Calu3 (cell line): ENCODE measurements around the gene ATP6V1B1. TPM values are rescaled to one million over a fixed set of nuclear protein-coding genes. Genes with fewer than 3 reads are reported as not detected.

Source experiments
- BruUV-seq: library from RNA; stranded (reverse); fragments of 400-500 nt; replicated peaks from 2 replicates; lab custom pipeline; 2021; lab: Mats Ljungman, UMichigan
- CTCF ChIA-PET: fragments of 300-600 bp; sonication (Branson Sonifier 250); formaldehyde crosslinking; loops from one replicate; lab custom pipeline; 2022; ENCODE audit warnings: antibody characterized with exemption; lab: Charles Lee
- DNase-seq: peaks from one replicate; pipeline ENCODE4 v3.0.0; 2022
- H3K27ac Mint-ChIP-seq: one replicate; pipeline ENCODE4 v1.8.0; 2022; ENCODE audit warnings: mixed read lengths; ENCODE audit not compliant: unreplicated experiment
- H3K27me3 Mint-ChIP-seq: one replicate; pipeline ENCODE4 v1.8.0; 2022; ENCODE audit warnings: mixed read lengths; ENCODE audit not compliant: unreplicated experiment
- H3K36me3 Mint-ChIP-seq: one replicate; pipeline ENCODE4 v1.8.0; 2022; ENCODE audit warnings: mild to moderate bottlenecking, moderate library complexity, mixed read lengths; ENCODE audit not compliant: insufficient read depth, unreplicated experiment
- H3K4me1 Mint-ChIP-seq: one replicate; pipeline ENCODE4 v1.8.0; 2022; ENCODE audit warnings: mild to moderate bottlenecking, low read depth, mixed read lengths; ENCODE audit not compliant: unreplicated experiment
- H3K4me3 Mint-ChIP-seq: one replicate; pipeline ENCODE4 v1.8.0; 2022; ENCODE audit warnings: mild to moderate bottlenecking, low read depth, moderate library complexity, mixed read lengths; ENCODE audit not compliant: unreplicated experiment
- H3K9me3 Mint-ChIP-seq: one replicate; pipeline ENCODE4 v1.8.0; 2022; ENCODE audit warnings: low read depth, mixed read lengths; ENCODE audit not compliant: unreplicated experiment
- intact Hi-C: fragments of 100-400 bp; cut with micrococcal nuclease; formaldehyde crosslinking; loops from one replicate; pipeline ENCODE4 v1.10.0; 2022; ENCODE audit not compliant: unreplicated experiment
- total RNA-seq: library from RNA; stranded (reverse); gene quantifications from 2 replicates; pipeline ENCODE4 v1.2.3, GENCODE V29; 2022
- TF ChIP-seq, protein P1 (sequence below): fragments of 200-600 bp; IDR thresholded peaks from one replicate; pipeline ENCODE4 v1.8.0; 2022; ENCODE audit warnings: antibody characterized with exemption; ENCODE audit not compliant: unreplicated experiment

The ATP6V1B1 gene
- total RNA-seq, 1 experiment from 2014 or later, result not detected

DNA sequence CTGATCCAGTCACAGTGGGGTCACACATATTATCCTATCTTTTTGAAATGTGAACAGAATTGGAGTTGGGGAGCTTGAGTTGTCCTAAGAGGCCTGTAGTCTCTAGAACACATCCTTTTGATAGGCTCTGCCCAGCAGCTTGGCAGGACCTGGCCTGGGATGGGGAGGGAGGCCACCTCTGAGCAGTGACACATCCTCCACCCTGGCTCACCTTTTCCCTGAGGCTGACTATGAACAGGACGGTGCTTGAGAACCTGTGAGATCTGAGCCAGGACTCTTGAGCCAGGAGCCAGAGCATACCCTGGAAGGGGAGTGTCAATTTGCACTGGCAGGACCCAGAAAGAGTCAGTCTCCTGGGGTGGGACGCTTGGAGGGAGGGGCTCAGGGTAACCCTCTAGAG lies 17.7 kb upstream of the ATP6V1B1 start:
- BruUV-seq, result no TSS peak
- Mint-ChIP-seq H3K36me3 (no peaks in the 10 kb centered on the region), H3K4me3 (no peak overlapping the region), H3K27ac (no peak overlapping the region), H3K9me3 (no peaks in the 10 kb centered on the region), H3K27me3 (peaks cover 7% of the 10 kb centered on the region), H3K4me1 (no peaks in the 10 kb centered on the region)
- CTCF ChIA-PET, result interaction anchor here (1.6 kb wide), 1 partner anchor 46 kb away, joined by 4 read pairs; no protein-coding TSS in a partner anchor
- DNase-seq, result no peak
- intact Hi-C loops, result no loop called here
- TF ChIP-seq, protein P1, sequence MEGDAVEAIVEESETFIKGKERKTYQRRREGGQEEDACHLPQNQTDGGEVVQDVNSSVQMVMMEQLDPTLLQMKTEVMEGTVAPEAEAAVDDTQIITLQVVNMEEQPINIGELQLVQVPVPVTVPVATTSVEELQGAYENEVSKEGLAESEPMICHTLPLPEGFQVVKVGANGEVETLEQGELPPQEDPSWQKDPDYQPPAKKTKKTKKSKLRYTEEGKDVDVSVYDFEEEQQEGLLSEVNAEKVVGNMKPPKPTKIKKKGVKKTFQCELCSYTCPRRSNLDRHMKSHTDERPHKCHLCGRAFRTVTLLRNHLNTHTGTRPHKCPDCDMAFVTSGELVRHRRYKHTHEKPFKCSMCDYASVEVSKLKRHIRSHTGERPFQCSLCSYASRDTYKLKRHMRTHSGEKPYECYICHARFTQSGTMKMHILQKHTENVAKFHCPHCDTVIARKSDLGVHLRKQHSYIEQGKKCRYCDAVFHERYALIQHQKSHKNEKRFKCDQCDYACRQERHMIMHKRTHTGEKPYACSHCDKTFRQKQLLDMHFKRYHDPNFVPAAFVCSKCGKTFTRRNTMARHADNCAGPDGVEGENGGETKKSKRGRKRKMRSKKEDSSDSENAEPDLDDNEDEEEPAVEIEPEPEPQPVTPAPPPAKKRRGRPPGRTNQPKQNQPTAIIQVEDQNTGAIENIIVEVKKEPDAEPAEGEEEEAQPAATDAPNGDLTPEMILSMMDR, result no peak

DNA sequence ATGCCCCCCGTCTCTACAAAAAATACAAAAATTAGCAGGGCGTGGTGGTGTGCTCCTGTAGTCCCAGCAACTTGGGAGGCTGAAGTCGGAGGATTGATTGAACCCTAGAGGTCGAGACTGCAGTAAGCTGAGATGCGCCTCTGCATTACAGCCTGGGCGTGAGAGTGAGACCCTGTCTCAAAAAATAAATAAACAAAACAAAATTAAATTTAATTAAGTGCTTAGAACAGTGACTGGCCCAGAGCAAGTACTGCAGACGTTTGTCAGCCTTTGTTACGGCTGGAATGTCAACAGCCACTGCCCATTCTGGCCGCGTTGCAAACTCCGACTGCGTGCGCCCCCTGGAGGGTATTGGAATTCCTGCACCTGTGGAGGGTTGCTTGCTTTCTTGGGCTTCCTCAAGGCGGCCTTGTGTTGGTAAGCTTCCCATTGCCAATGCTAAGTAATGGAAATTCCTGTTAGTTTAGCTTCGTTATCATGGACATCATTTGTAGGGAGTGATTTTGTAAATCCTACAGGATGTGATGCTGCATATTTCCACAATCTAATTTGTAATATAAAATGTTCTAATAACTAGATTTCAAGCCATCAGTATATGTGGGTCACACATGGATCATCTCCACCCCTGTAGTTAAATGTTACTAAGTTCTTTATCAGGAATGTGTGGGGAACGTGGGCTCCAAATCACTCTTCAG lies 15.9 kb upstream of the ATP6V1B1 start:
- Mint-ChIP-seq H3K4me1 (no peaks in the 10 kb centered on the region), H3K27me3 (peaks cover 13% of the 10 kb centered on the region), H3K27ac (no peak overlapping the region), H3K4me3 (no peak overlapping the region), H3K36me3 (no peaks in the 10 kb centered on the region), H3K9me3 (no peaks in the 10 kb centered on the region)
- intact Hi-C loops, result loop anchor here (2.0 kb wide), 1 partner anchor 49 kb away; no protein-coding TSS in a partner anchor
- CTCF ChIA-PET, result interaction anchor here (1.0 to 2.6 kb wide), 2 partner anchors 49 to 616 kb away, joined by 3 to 10 read pairs; no protein-coding TSS in a partner anchor
- BruUV-seq, result no TSS peak
- peak; percentile 92 for DNase-seq
- TF ChIP-seq, protein P1, result peak; percentile 74

DNA sequence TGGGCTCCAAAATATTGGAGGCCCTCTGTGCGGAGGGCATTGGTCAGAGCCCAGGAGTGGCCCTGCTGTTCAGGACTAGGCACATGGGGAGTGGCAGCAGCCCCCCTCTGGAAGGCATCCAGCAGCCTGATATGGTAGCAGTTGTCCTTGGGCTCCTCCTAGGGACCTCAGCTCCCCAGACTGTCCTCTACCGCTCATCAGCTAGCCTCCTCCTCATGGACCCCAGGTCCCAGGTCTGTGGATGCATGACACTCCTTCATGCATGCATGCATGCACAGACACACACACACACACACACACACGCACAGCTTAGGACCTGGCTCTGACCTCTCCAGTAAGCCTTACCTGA lies 15.4 kb upstream of the ATP6V1B1 start:
- CTCF ChIA-PET, result interaction anchor here (1.0 to 2.6 kb wide), 2 partner anchors 50 to 616 kb away, joined by 3 to 10 read pairs; no protein-coding TSS in a partner anchor
- no peaks in the 10 kb centered on the region for H3K4me1 Mint-ChIP-seq
- H3K27me3 Mint-ChIP-seq, result peaks cover 18% of the 10 kb centered on the region
- TF ChIP-seq, protein P1, result no peak
- DNase-seq, result no peak
- no peaks in the 10 kb centered on the region for H3K9me3 Mint-ChIP-seq
- H3K4me3 Mint-ChIP-seq, result no peak overlapping the region
- no TSS peak for BruUV-seq
- intact Hi-C loops, result loop anchor here (2.0 kb wide), 1 partner anchor 50 kb away; no protein-coding TSS in a partner anchor
- H3K36me3 Mint-ChIP-seq, result no peaks in the 10 kb centered on the region
- H3K27ac Mint-ChIP-seq, result no peak overlapping the region

DNA sequence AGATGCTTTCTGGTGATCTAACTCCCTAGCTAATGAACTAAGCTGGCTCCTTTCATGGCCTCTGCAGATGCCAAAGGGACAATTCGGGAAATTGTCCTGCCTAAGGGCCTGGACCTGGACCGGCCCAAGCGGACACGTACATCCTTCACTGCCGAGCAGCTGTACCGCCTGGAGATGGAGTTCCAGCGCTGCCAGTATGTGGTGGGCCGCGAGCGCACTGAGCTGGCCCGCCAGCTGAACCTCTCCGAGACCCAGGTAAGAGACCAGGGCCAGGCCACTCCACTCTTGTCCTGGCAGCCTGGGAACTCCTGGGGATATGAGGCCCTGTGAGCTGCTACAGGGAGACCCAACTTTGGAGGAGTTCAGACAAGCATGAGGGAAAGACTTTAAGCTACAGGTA lies 14.7 kb upstream of the ATP6V1B1 start:
- BruUV-seq, result no TSS peak
- H3K27me3 Mint-ChIP-seq, result peaks cover 23% of the 10 kb centered on the region
- no peak overlapping the region for H3K4me3 Mint-ChIP-seq
- CTCF ChIA-PET, result interaction anchor here (0.6 to 2.6 kb wide), 3 partner anchors 13 to 51 kb away, joined by 3 to 10 read pairs (median 5); no protein-coding TSS in a partner anchor
- DNase-seq, result no peak
- no peak overlapping the region for H3K27ac Mint-ChIP-seq
- intact Hi-C loops, result loop anchor here (2.0 kb wide), 1 partner anchor 50 kb away; no protein-coding TSS in a partner anchor
- H3K9me3 Mint-ChIP-seq, result no peaks in the 10 kb centered on the region
- TF ChIP-seq, protein P1, result no peak
- H3K4me1 Mint-ChIP-seq, result no peaks in the 10 kb centered on the region
- H3K36me3 Mint-ChIP-seq, result no peaks in the 10 kb centered on the region
